D721Med (cell line): ENCODE data around the gene MAN1A2.

Source experiments
- DNase-seq: peaks from one replicate; pipeline ENCODE4 v3.0.0; 2011; ENCODE audit warnings: low spot score; ENCODE audit not compliant: insufficient read length
- FAIRE-seq: peaks from 2 replicates; lab custom pipeline; 2011; peaks lifted over from hg19 to GRCh38; lab: Jason Lieb, UNC
- TF ChIP-seq, protein P1 (sequence below): IDR thresholded peaks from 2 replicates; pipeline ENCODE4 v1.5.1; 2012; ENCODE audit warnings: mild to moderate bottlenecking, control low read depth; ENCODE audit not compliant: insufficient read depth; ENCODE audit errors: missing control alignments

MAN1A2 gene

GRCh38 chr1:117499071-117499470 is 131.8 kb downstream of the MAN1A2 start:
- TF ChIP-seq, protein P1, sequence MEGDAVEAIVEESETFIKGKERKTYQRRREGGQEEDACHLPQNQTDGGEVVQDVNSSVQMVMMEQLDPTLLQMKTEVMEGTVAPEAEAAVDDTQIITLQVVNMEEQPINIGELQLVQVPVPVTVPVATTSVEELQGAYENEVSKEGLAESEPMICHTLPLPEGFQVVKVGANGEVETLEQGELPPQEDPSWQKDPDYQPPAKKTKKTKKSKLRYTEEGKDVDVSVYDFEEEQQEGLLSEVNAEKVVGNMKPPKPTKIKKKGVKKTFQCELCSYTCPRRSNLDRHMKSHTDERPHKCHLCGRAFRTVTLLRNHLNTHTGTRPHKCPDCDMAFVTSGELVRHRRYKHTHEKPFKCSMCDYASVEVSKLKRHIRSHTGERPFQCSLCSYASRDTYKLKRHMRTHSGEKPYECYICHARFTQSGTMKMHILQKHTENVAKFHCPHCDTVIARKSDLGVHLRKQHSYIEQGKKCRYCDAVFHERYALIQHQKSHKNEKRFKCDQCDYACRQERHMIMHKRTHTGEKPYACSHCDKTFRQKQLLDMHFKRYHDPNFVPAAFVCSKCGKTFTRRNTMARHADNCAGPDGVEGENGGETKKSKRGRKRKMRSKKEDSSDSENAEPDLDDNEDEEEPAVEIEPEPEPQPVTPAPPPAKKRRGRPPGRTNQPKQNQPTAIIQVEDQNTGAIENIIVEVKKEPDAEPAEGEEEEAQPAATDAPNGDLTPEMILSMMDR = no peak
- FAIRE-seq (no peak), DNase-seq (no peak)

GRCh38 chr1:117500584-117500983 is 133.3 kb downstream of the MAN1A2 start:
- FAIRE-seq = no peak
- TF ChIP-seq, protein P1 = no peak
- DNase-seq = no peak

DNA sequence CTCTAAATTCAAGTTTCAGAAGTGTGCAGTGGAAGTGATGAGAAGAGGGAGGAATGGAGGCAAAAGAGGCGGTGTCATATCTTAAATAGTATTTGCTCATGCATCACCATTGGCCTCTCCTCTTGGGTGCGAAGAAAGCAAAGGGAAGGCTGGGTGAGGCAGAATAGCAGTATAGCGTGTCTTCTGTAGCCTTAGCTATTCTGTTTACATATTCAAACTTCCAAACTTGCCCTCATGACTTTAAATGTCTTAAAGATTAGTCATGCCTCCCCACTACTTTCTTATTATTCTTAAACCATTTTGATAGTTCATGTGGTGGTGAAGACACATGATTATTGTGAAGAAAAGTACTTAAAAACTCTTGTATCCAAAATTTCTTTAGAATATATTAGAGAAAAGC is 134.0 kb downstream of the MAN1A2 start:
- DNase-seq = no peak
- TF ChIP-seq, protein P1 = no peak
- no peak for FAIRE-seq

DNA sequence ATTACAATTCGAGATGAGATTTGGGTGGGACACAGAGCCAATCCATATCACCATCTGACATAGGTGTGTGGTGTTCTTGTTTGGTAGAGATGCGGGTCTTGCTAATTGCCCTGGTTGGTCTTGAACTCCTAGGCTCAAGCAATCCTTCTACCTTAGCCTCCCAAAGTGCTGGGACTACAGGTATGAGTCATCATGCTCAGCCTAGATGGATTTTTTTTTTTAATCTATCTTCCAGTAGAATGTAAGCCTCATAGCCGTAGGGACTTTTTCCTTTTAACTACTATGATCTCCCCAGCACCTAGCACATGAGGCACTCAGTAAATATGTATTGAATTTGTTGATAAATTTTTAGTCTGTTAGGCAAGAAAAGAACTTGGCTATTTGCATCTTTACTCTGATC is 144.0 kb downstream of the MAN1A2 start:
- FAIRE-seq = no peak
- TF ChIP-seq, protein P1 = no peak
- no peak for DNase-seq

DNA sequence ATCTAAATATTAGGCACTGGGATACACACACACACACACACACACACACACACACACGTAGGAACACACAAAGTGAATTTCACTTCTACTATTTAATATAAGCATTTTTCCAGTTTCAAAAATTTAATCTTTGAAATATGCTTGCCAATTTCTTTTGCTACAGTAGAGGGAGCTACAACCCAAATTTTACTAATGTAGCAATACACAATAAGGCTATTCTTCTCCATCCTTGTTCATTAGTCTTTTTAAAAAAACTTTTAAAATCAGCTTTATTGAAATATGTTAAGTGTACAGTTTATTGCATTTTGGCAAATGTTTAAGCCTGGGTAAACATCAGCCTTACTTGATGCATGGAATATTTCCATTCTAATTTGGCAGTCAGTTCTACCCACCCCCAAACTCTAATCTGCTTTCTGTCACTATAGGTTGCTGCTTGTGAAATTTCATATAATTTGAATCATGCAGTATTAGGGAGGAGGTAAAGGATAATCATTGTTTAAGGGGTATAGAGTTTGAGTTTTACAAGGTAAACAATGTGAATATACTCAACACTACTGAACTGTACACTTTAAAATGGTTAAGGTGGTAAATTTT is 145.6 kb downstream of the MAN1A2 start:
- DNase-seq (no peak), FAIRE-seq (no peak)
- TF ChIP-seq, protein P1 = peak; percentile 70

DNA sequence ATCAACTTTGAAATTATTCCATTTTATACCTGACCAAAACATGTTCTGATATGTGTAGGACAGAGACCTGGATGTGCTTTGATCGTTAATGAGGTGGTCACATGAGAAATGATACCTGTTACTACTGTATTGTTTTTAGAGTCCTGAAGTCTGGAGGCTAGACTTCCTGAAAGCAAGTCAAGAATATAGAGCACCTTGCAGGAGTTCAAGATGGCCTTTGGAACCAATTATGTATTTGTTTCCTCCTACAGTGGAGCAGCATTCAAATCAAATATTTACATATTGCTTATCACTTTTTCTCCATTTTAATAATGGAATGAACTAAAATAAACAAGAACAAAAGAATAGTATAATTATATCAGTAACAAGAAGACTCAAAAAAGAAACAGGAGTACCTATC is 155.9 kb downstream of the MAN1A2 start:
- DNase-seq = no peak
- no peak for FAIRE-seq
- TF ChIP-seq, protein P1 = no peak

DNA sequence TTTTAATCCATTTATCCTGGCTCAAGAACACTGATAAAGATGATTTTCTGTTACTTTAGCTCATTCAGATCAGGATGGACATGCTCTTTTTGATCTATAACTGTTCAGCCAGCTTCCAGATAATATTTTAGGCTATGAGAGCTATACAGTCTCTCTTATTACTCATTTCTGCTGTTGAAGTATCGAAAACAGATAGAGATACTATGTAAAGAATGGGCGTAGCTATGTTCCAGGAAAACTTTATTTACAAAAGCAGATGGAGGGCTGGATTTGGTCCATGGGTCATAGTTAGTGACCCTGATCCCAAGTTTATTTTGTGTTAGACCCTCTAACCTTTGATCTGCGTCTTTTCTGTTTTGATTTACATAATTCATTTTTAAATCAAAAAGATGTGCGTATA is 159.8 kb downstream of the MAN1A2 start:
- TF ChIP-seq, protein P1 = no peak
- FAIRE-seq (no peak), DNase-seq (no peak)
